OCI-LY7 (cell line): Measurements from ENCODE around the gene IL32.

ENCODE experiments used
- CTCF ChIP-seq: fragments of 200-600 bp; sonication (generic); conservative IDR thresholded peaks from 2 replicates; pipeline ENCODE4 v1.5.1; 2014; ENCODE audit warnings: mild to moderate bottlenecking, antibody characterized with exemption, low read length, moderate library complexity, mixed read lengths
- EZH2phosphoT487 ChIP-seq: fragments of 200-600 bp; sonication (generic); IDR thresholded peaks from 2 replicates; pipeline ENCODE4 v1.6.1; 2018; ENCODE audit warnings: low read depth, borderline replicate concordance, mild to moderate bottlenecking, mixed run types, antibody characterized with exemption, low read length, moderate library complexity, mixed read lengths

- TF ChIP-seq CTCF, result no peak
- TF ChIP-seq EZH2phosphoT487, result no peak
Measured at GRCh38 chr16:3101841-3102470, 36.5 kb downstream of the IL32 start.
